Measurements from ENCODE around the gene CNPY4.

The CNPY4 gene, protein sequence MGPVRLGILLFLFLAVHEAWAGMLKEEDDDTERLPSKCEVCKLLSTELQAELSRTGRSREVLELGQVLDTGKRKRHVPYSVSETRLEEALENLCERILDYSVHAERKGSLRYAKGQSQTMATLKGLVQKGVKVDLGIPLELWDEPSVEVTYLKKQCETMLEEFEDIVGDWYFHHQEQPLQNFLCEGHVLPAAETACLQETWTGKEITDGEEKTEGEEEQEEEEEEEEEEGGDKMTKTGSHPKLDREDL

DNA sequence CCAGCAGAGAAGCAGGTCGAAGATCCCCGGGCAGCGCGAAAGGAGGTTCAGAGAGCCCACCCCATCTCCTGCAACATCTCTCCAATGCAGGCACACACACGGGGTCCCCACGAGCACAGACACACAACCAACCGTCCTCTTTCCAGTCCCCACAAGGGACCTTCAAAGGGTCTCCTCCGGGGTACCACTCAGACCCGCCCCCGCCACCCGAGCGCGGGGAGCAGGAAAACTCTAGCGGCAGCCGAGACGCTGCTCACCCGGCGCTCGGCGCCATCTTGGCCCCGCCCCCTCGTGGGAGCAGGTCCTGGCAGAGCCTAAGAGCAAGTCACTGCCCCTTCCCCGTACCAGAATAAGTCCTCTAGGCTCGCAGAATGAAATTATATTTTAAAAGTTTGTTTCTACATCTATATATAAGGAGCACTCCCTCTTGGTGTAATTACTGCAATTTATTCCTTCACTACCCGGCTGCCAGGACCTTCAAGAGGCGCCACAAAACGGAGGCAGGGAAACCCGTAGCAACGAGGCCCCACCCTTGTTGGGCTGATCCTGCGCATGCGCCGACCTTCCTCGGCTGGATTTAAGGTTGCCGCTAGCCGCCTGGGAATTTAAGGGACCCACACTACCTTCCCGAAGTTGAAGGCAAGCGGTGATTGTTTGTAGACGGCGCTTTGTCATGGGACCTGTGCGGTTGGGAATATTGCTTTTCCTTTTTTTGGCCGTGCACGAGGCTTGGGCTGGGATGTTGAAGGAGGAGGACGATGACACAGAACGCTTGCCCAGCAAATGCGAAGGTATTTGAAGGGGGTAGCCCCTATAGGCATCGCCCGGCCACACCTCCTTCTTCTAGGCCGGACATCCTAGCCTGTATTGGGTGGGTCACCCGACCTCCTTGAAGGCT, at the start of gene CNPY4, which contains the start of gene TAF6:
Gene CNPY4 (plus strand): TSS at position 563 of the 898 bp plus-strand sequence. CDS start 111 bp downstream, at position 674.
Gene TAF6 (minus strand): TSS at position 287 of the 898 bp plus-strand sequence. CDS start 5,149 bp downstream, outside the sequence.
- peak; percentile 44 to 97 (median 91) for DNase-seq

DNA sequence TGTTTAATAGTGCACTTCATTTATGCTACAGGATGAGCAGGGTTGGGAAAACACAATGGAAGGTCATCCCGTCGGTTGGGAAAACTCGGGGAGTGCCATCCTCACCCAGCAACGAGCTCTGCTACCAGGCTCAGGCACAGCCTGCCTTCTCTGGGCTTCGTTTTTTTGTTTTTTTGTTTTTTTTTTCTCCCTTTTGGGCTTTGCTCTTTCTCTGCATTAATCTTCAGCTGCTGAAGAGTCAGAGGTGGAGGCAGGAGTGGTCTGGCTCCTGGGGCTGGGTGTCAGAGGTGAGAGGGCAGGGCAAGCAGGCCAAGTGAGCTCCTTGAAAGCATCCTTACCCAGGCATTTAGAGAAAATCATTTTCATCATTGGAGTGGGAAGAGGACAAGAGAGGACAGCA, 49.4 kb upstream of the CNPY4 start:
- no peak for DNase-seq

DNA sequence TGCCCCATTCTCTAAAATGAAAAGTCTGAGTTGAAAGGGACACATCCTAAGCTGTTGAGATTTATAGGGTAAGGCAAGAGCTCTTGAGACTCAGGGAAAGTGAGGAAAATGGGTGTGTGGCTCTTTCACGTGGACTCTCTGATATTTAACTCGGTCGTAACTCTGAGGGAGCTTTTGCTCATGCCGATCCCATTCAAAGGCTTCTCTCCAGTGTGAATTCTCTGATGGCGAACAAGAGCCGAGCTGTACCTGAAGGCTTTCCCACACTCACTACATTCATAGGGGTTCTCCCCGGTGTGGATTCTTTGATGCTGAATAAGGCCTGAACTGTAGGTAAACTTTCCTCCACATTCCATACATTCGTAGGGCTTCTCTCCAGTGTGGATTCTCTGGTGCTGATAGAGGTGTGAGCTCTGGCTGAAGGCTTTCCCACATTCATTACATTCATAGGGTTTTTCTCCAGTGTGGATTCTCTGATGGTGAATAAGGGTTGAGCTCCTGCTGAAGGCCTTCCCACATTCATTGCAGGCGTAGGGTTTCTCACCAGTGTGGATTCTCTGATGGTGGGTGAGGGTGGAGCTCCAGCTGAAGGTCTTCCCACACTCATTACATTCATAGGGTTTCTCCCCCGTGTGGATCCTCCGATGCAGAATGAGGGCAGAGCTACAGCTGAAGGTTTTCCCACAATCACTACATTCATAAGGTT, 48.3 kb upstream of the CNPY4 start:
- no peak for DNase-seq

DNA sequence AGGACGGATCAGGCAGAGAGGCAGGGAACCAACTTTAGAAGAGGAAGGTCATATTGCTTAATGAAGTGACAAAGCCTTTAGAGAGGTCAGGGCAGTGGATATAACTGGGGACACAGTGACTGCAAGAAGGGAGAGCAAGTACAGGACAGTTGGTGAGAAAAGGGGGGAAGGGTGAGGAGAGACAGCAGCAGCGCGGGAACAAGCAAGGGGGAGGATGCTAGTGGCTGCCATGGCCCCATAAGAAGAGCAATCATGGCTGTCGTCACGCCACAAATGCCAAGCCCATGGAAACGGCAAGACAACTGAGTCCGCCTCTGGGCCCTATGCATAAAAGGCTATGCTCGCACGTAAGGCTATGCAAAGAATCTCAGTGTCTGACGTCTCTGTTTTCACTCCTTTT, 47.0 kb upstream of the CNPY4 start:
- no peak for DNase-seq

DNA sequence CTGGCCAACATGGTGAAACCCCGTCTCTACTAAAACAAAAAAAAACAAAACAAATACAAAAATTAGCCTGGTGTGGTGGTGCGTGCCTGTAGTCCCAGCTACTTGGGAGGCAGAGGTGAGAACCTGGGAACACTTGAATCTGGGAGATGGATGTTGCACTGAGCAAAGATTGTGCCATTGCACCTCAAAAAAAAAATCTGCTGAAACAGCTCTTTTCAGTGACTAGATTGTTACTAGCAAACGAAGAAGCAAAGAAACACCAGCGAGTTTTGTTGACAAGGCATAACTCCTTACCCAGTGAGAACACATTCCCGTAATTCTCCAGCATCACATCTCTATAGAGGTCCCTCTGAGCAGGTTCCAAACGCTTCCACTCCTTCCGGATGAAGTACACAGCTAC, 44.6 kb upstream of the CNPY4 start:
- DNase-seq: no peak

DNA sequence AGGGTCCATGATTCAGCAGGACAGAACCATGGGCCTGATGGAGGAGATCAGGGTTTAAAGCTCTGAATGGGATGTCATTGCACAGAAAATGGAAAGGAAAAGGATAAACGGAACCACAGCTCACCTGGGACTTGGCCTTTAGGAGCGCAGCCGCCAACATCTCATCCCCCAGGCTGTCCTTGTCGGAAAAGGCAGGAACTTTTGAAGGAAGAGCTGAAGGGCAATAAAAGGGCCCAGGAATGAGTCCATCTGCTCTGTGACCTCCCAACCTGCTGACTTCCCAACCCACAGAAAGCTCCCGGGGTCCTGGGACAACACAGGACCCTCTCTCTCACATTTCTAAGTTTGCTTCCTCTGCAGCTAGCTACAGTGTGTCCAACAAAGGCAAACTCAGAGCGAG, 44.0 kb upstream of the CNPY4 start:
- DNase-seq: no peak

DNA sequence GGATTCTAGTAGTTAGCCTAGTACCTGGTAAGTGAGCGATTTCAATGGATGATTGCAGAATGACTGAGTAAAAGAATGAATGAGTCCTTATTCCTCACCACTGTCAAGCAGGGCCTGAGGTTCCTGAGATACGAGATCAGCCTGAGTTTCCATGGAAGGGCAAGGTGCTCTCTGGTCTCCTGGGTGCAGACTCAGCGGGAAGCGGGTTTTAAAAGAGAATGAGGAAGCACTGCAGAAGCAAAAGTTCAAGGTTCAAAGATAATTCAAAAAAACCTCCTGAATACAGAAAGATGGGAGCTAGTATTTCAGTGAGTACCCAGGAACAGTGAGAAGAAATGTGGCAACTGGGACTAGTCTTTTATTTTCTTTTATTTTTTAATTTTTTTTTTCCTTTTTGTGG, 42.2 kb upstream of the CNPY4 start:
- no peak for DNase-seq

DNA sequence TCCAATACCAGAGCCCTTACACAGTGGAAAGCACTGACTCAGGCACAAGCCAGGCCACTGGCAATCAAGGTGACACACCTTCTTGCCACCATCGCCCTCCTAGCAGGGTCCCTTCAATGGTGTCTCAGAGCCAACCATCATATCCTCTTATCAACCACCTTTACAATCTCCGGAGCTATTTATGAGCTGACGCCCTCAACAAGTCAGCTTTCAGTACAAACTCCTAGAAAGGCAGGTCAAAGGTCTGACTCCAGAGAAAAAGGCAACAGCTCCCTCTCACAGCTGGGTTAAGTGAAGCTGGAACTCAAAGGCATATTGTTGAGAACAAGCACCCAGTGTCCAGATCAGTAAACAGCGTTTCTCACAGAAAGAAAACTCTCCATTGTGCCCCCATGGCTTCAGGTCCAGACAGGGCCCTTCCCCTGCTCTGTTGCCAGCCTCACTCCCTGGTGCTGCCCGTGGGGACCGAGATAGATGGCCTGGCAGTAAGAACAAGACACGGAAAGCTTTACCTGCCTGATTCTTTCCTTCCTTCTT, 40.3 kb upstream of the CNPY4 start:
- peak in 40 of 56 donors; percentile 2 to 80 (median 46) for DNase-seq

DNA sequence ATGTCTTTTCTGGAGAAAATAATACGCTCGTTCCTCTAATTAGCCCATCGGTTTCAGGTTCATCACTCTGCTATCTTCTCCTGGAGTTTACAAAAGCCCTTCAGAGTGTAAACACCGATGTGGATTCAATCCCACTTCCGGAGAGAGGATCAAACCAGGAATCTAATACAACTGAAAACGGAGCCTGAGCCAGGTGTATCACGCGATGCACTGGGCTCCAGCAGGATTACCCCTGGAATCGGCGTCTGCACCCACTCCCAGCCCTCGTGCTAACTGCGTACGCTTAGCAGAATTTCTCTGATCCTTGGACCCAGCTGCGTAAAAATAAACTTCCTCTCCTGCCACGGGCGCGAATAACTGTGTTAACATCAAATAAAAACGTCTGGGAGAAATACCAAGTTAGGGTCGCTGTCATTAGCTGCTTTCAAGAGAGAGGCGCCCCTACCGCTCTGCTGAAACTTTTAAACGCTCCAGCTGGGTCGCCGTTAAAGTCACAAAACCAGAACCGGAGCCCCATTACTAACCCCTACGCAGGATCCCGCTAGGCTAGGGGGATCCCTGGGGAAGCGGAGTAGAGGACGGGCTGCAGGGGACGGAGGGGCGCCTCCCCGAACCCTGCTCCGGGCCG, 38.4 kb upstream of the CNPY4 start:
- DNase-seq: peak in 1 of 56 donors; percentile 41

DNA sequence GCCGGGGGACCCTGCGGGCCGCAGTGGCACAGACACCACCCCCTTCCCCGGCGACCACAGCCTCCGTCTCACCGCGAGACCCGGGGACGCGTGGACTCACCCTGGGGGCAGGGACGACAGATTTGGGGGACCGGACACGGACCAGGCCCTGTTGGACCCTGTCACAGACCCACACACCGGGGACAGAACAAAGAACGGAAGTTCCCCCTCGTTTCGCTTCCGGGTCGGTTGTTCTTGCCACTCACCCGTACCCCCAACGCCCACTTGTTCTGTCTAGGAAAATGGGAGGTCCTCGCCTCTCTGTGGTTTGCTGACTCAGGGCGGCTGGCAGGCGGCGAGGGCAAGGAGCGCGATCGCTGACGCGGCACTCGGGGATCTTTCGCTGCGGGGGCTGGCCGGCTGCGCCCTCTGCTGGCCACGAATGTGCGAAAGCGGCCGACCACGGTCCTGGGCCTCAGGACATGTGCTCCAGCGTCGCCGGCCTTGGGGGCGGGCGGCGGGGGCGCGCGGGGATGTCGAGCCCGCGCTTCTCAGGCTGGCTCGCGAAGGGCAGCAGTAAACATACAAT, 37.8 kb upstream of the CNPY4 start, which contains the start of gene ZNF3:
Gene ZNF3 (minus strand): TSS at position 189 of the 568 bp plus-strand sequence. CDS start 4,366 bp downstream, outside the sequence.
- DNase-seq: peak; percentile 59 to 100 (median 98)

DNA sequence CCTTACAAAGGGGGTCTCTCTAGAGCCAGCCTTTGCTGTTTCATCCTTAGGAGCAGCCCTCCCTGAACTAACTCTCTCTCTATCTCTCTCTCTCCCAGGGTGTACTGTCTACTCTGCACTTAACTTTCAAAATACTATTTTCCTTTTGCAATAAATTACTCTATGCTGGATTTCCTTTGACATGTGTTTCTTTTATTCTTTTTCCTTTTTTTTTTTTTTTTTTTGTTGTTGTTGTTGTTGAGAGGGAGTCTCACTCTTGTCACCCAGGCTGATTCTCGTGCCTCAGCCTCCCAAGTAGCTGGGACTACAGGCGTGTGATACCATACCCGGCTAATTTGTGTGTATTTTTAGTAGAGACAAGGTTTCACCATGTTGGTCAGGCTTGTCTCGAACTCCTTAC, 36.5 kb upstream of the CNPY4 start:
- no peak for DNase-seq

DNA sequence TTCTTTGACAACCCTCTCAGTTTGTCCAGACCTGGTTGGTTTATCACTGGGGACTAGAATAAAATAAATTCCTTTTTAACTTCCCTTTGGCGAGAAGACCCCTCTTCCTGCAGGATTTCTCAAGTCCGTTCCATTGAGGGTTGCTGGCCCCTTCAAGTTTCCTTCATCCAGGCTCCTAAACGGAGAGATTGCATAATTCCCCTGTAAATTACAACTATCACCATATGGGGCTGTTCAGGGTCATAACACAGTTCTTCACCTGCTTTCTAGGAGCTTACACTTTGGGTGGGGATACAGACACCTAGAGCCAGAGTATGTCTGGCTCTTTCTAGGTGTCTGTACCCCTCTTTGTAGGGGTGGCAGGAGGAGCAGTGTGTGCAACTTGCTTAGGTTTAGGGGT, 33.9 kb upstream of the CNPY4 start:
- DNase-seq: no peak

DNA sequence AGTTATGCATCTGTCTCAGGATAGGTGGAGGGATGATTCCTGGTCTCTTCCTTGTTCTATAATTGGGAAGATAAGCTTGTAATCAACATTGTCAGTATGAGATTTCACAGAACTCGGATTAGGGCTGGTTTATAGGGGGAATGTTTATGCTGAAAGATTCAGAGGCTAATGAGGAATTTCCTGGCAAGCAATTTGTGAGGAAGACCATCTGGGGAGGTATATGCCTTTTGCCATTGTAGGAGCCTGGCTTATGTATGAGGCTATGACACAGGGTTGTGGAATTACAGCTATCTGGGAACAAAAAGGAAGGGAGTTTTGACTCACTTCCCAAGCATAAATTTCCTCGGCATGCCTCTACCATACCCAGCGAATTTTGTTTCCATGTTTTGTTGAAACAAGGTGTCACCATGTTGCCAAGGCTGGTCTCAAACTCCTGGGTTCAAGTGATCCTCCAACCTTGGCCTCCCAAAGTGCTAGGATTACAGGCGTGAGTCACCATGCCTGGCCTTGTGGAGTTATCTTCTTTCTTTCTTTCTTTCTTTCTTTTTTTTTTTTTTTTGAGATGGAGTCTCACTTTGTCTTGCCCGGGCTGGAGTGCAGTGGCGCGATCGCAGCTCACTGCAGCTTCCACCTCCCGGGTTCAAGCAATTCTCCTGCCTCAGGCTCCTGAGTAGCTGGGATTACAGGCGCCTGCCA, 32.2 kb upstream of the CNPY4 start:
- DNase-seq: no peak

DNA sequence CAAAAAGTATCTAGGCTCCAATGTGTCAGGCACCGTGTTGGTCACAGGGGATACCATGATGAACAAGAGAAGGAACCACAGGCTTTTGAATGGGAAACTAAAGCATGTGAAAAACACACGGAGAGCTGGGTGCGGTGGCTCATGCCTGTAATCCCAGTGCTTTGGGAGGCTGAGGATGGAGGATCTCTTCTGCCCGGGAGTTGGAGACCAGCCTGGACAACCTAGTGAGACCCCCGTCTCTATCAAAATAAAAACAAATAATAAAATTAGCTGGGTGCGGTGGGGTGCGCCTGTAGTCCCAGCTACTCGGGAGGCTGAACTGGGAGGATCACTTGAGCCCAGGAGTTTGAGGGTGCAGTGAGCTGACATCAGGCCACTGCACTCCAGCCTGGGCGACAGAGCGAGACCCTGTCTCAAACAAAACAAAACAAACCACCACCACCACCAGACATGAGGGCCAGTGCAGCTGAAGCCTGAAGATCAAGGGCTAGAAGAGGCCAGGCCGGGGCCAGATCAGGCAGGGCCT, 31.3 kb upstream of the CNPY4 start:
- peak in 2 of 56 donors; percentile 30 to 43 for DNase-seq

DNA sequence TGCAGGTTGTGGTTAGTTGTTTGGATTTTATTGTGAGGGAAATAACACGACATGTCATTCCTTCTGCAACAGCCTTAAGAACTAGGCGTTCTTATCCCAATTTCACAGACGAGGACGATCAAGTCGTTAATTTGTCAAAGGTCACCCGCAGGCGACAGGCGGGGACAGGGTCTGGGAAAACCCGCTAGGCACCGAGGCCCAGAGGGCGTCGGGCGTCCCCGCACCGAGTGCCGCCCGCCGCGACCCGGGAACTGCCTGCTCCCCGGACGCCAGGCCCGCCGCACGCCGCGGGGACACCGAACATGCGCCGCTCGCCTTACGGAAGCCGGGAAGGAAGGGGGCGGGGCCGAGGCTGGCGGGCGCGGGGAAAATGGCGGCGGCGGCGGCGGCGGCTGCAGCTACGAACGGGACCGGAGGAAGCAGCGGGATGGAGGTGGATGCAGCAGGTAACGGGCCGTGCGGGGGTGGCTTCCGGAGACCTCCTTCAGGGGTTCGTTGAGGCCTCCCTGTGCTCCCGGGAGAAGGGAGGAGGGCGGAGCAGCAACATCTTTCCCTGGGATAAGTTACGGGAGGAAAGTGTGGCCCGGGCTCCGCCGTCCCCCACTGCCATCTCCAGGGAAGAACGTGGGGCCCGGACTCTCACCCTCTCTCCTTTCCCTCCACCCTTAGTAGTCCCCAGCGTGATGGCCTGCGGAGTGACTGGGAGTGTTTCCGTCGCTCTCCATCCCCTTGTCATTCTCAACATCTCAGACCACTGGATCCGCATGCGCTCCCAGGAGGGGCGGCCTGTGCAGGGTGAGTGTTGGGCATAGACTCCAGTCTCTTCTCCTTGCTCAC, 30.6 kb upstream of the CNPY4 start, which contains the start of gene COPS6:
Gene COPS6 (plus strand): TSS at position 349 of the 837 bp plus-strand sequence. CDS start 22 bp downstream, at position 371.
- peak in 54 of 56 donors; percentile 18 to 89 (median 68) for DNase-seq

DNA sequence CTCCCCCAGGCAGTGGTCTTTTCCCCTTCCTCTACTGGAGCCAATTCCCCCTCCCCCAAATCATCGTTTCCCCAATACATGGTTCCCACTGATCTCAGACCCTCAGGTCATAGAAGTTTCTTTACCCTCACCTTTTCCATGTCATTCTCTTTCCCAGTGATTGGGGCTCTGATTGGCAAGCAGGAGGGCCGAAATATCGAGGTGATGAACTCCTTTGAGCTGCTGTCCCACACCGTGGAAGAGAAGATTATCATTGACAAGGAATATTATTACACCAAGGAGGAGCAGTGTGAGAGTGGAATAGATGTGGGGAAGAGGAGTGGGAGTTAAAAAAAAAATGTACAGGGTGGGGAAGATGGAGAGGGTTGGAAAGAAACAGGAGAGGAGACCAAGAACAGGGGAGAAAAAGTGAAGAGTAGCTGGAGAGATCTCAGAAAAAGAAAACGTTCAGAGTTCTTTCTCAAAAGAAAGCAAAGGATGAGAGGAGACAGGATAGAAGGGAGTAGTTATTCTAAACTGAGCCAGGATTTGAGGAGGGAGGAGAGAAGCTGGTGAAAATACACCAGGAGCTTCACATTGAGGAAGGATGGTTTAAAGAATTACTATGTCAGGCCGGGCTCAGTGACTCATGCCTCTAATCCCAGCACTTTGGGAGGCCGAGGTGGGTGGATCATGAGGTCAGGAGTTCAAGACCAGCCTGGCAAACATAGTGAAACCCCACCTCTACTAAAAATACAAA, 29.8 kb upstream of the CNPY4 start:
- peak in 1 of 56 donors; percentile 14 for DNase-seq

DNA sequence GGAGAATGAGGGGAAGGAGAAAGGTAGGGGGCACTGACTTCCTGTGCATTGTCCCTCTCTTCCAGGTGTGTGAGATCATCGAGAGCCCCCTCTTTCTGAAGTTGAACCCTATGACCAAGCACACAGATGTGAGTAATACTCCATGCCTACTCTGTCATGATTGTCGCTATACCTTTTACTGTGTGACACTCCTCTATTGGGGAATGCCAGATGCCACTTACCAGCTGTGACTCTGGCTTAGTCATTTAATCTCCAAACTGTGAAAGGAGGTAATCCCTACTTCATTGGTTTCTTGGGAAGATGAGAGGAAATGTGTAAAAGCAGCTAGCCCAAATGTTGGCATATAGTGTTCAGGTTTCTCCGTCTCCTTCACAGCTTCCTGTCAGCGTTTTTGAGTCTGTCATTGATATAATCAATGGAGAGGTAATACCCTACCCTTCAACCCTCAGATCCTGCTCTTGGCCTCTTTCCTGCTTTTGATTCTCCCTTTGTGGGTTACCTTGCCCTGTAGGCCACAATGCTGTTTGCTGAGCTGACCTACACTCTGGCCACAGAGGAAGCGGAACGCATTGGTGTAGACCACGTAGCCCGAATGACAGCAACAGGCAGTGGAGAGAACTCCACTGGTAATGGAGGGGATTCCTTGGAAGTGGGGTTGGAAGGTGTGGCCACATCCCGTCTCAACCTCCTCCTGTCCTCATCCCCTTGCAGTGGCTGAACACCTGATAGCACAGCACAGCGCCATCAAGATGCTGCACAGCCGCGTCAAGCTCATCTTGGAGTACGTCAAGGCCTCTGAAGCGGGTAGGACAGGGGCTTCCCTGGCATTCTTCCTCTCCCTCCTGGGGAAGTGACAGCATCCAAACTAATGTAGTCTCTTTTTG, 28.7 kb upstream of the CNPY4 start:
- no peak for DNase-seq
